H9 (cell line): ENCODE measurements around the gene POU6F2. TPM values are rescaled to one million over a fixed set of nuclear protein-coding genes. Genes with fewer than 3 reads are reported as not detected.

Source experiments
- DNase-seq: peaks from one replicate; pipeline ENCODE4 v3.0.0-alpha.2; 2017
- H2AFZ ChIP-seq: one replicate; pipeline ENCODE4 v1.6.1; 2013; ENCODE audit warnings: mild to moderate bottlenecking, low read length, control low read depth, moderate library complexity
- H2AK5ac ChIP-seq: 2 replicates; pipeline ENCODE4 v1.6.1; 2013; ENCODE audit warnings: low read length, control low read depth, mixed read lengths; ENCODE audit not compliant: insufficient read length
- H2BK120ac ChIP-seq: one replicate; pipeline ENCODE4 v1.6.1; 2013; ENCODE audit warnings: low read depth, mild to moderate bottlenecking, low read length, control low read depth, inconsistent platforms; ENCODE audit not compliant: poor library complexity, severe bottlenecking
- H2BK12ac ChIP-seq: 2 replicates; pipeline ENCODE4 v1.6.1; 2013; ENCODE audit warnings: low read length, control low read depth, mixed read lengths, low read depth; ENCODE audit not compliant: insufficient read length
- H2BK15ac ChIP-seq: 2 replicates; pipeline ENCODE4 v1.6.1; 2013; ENCODE audit warnings: low read depth, low read length, control low read depth
- H2BK20ac ChIP-seq: one replicate; pipeline ENCODE4 v1.6.1; 2013; ENCODE audit warnings: low read depth, mild to moderate bottlenecking, low read length, control low read depth, inconsistent platforms; ENCODE audit not compliant: poor library complexity, severe bottlenecking
- H2BK5ac ChIP-seq: 2 replicates; pipeline ENCODE4 v1.6.1; 2013; ENCODE audit warnings: low read length, control low read depth, mixed read lengths; ENCODE audit not compliant: insufficient read length
- H3K14ac ChIP-seq: 2 replicates; pipeline ENCODE4 v1.6.1; 2013; ENCODE audit warnings: low read length, control low read depth; ENCODE audit not compliant: insufficient read depth
- H3K18ac ChIP-seq: 2 replicates; pipeline ENCODE4 v1.6.1; 2013; ENCODE audit warnings: low read depth, mild to moderate bottlenecking, mixed read lengths, low read length, control low read depth; ENCODE audit not compliant: insufficient read length
- H3K23ac ChIP-seq: 2 replicates; pipeline ENCODE4 v1.6.1; 2013; ENCODE audit warnings: low read length, control low read depth, mixed read lengths, low read depth; ENCODE audit not compliant: insufficient read length
- H3K23me2 ChIP-seq: 2 replicates; pipeline ENCODE4 v1.6.1; 2013; ENCODE audit warnings: low read depth, mild to moderate bottlenecking, mixed read lengths, low read length, control low read depth; ENCODE audit not compliant: insufficient read length, poor library complexity, severe bottlenecking
- H3K27ac ChIP-seq: 2 replicates; pipeline ENCODE4 v1.5.1; 2013; ENCODE audit warnings: low read length, control low read depth, mixed read lengths, low read depth; ENCODE audit not compliant: insufficient read length
- H3K27me3 ChIP-seq: 2 replicates; pipeline ENCODE4 v1.6.1; 2013; ENCODE audit warnings: low read length, control low read depth, inconsistent platforms; ENCODE audit not compliant: insufficient read depth
- H3K4ac ChIP-seq: 2 replicates; pipeline ENCODE4 v1.6.1; 2013; ENCODE audit warnings: low read depth, mild to moderate bottlenecking, control low read depth, inconsistent platforms, low read length, moderate library complexity
- H3K4me1 ChIP-seq: 2 replicates; pipeline ENCODE4 v1.6.1; 2013; ENCODE audit warnings: low read length, control low read depth, inconsistent platforms; ENCODE audit not compliant: insufficient read depth
- H3K4me2 ChIP-seq: 2 replicates; pipeline ENCODE4 v1.6.1; 2013; ENCODE audit warnings: low read length, control low read depth, mixed read lengths; ENCODE audit not compliant: insufficient read length, insufficient read depth
- H3K56ac ChIP-seq: 2 replicates; pipeline ENCODE4 v1.6.1; 2013; ENCODE audit warnings: low read depth, mild to moderate bottlenecking, mixed read lengths, low read length, control low read depth; ENCODE audit not compliant: insufficient read length
- H3K79me1 ChIP-seq: 2 replicates; pipeline ENCODE4 v1.6.1; 2013; ENCODE audit warnings: low read depth, mild to moderate bottlenecking, moderate library complexity, low read length, control low read depth, inconsistent platforms; ENCODE audit not compliant: insufficient read depth, poor library complexity, severe bottlenecking
- H3K79me2 ChIP-seq: 2 replicates; pipeline ENCODE4 v1.6.1; 2013; ENCODE audit warnings: low read length, control low read depth, inconsistent platforms; ENCODE audit not compliant: insufficient read depth
- H3K9ac ChIP-seq: 2 replicates; pipeline ENCODE4 v1.6.1; 2013; ENCODE audit warnings: low read length, control low read depth, mixed read lengths; ENCODE audit not compliant: insufficient read length; ENCODE audit errors: extremely low read depth
- H3K9me3 ChIP-seq: one replicate; pipeline ENCODE4 v1.6.1; 2013; ENCODE audit warnings: low read depth, low read length, inconsistent platforms; ENCODE audit not compliant: control insufficient read depth
- H3T11ph ChIP-seq: one replicate; pipeline ENCODE4 v1.6.1; 2013; ENCODE audit warnings: mild to moderate bottlenecking, low read length, control low read depth, inconsistent platforms
- H4K20me1 ChIP-seq: one replicate; pipeline ENCODE4 v1.6.1; 2013; ENCODE audit not compliant: control insufficient read depth, insufficient read length, insufficient read depth
- H4K5ac ChIP-seq: 2 replicates; pipeline ENCODE4 v1.6.1; 2013; ENCODE audit warnings: low read depth, mild to moderate bottlenecking, mixed read lengths, low read length, control low read depth; ENCODE audit not compliant: insufficient read length
- H4K8ac ChIP-seq: replicated peaks from 2 replicates; pipeline ENCODE4 v1.6.1; 2013; ENCODE audit warnings: low read length, control low read depth, mixed read lengths, low read depth; ENCODE audit not compliant: insufficient read length
- H4K91ac ChIP-seq: 2 replicates; pipeline ENCODE4 v1.6.1; 2013; ENCODE audit warnings: low read depth, mild to moderate bottlenecking, moderate library complexity, mixed read lengths, low read length, control low read depth; ENCODE audit not compliant: insufficient read length
- H3K27ac Mint-ChIP-seq, 3 experiments: 2 replicates in 2 of 3; 3 replicates in 1 of 3; pipeline ENCODE4 v1.8.0; 2020 to 2021; ENCODE audit warnings: mixed read lengths in 3 of 3, mild to moderate bottlenecking in 1 of 3, moderate library complexity in 1 of 3
- H3K27me3 Mint-ChIP-seq: 2 replicates; pipeline ENCODE4 v1.8.0; 2021; ENCODE audit warnings: low read depth, mild to moderate bottlenecking, moderate library complexity, mixed read lengths
- H3K36me3 Mint-ChIP-seq, 3 experiments: 2 replicates in 2 of 3; 3 replicates in 1 of 3; pipeline ENCODE4 v1.8.0; 2020 to 2021; ENCODE audit warnings: low read depth in 3 of 3, mixed read lengths in 3 of 3; ENCODE audit not compliant: insufficient read depth in 1 of 3
- H3K4me1 Mint-ChIP-seq, 2 experiments: 2 replicates each; pipeline ENCODE4 v1.8.0; 2020; ENCODE audit warnings: mixed read lengths in 2 of 2
- H3K4me3 Mint-ChIP-seq, 2 experiments: 2 replicates in 1 of 2; 3 replicates in 1 of 2; pipeline ENCODE4 v1.8.0; 2020 to 2021; ENCODE audit warnings: mild to moderate bottlenecking in 2 of 2, mixed read lengths in 2 of 2, moderate library complexity in 1 of 2
- H3K9me3 Mint-ChIP-seq, 2 experiments: 2 replicates in 1 of 2; 3 replicates in 1 of 2; pipeline ENCODE4 v1.8.0; 2020; ENCODE audit warnings: mild to moderate bottlenecking in 2 of 2, mixed read lengths in 2 of 2, moderate library complexity in 1 of 2
- CTCF ChIP-seq: fragments of 200-600 bp; sonication (generic); conservative IDR thresholded peaks from 3 replicates; pipeline ENCODE4 v1.8.0; 2021; ENCODE audit warnings: antibody characterized with exemption, mild to moderate bottlenecking
- WGBS: extraction: QIAGEN DNeasy Blood & Tissue Kit; methylation state at CpG from one replicate; pipeline ENCODE4 v1.1.7; 2013; ENCODE audit warnings: missing lambda C conversion rate, low lambda C conversion rate, mixed read lengths; ENCODE audit not compliant: insufficient read length; ENCODE audit errors: extremely low coverage; 5-methylcytosine and 5-hydroxymethylcytosine counted together
- total RNA-seq: library from RNA; stranded (reverse); gene quantifications from 2 replicates; pipeline ENCODE4 v1.2.1, GENCODE V29; 2021

Gene POU6F2
- total RNA-seq, 1 experiment from 2014 or later, result 1.9 TPM

- H3K4me1 Mint-ChIP-seq, result peaks cover 7 to 8% of the 10 kb centered on the region in 2 experiments
Observed at GRCh38 chr7:39212876-39213275, 235.2 kb downstream of the POU6F2 start.

More at GRCh38 chr7:39212876-39213275, 235.2 kb downstream of the POU6F2 start:
- Histone ChIP-seq H2BK12ac (no peak overlapping the region), H3K79me2 (no peaks in the 10 kb centered on the region), H3K18ac (no peak overlapping the region), H3K79me1 (no peaks in the 10 kb centered on the region), H3K23ac (no peak overlapping the region), H4K8ac (no peak overlapping the region), H2AFZ (no peak overlapping the region), H3K14ac (no peak overlapping the region), H4K5ac (no peak overlapping the region), H4K91ac (no peak overlapping the region), H3K4me1 (no peaks in the 10 kb centered on the region), H2BK5ac (no peak overlapping the region), H3K56ac (no peak overlapping the region), H3K4ac (no peak overlapping the region), H3K4me2 (no peak overlapping the region), H3K23me2 (no peaks in the 10 kb centered on the region), H3T11ph (no peak overlapping the region), H2AK5ac (no peak overlapping the region), H3K9ac (no peak overlapping the region), H2BK120ac (no peak overlapping the region), H3K27me3 (no peaks in the 10 kb centered on the region), H3K27ac (no peak overlapping the region), H2BK15ac (no peak overlapping the region), H4K20me1 (no peaks in the 10 kb centered on the region), H3K9me3 (no peaks in the 10 kb centered on the region), H2BK20ac (no peak overlapping the region)
- no CpG with 5 or more reads among the region's 2 CpGs for WGBS
- H3K27me3 Mint-ChIP-seq, result no peaks in the 10 kb centered on the region
- no peaks in the 10 kb centered on the region for H3K36me3 Mint-ChIP-seq
- TF ChIP-seq CTCF, result no peak
- H3K27ac Mint-ChIP-seq, result no peak overlapping the region
- peaks cover 0 to 2% of the 10 kb centered on the region in 2 experiments; a peak in 2 of 5 replicates for H3K9me3 Mint-ChIP-seq
- H3K4me3 Mint-ChIP-seq, result no peak overlapping the region
- no peak for DNase-seq
